ENCODE results near the gene DDA1.

DDA1 gene

GRCh38 chr19:17305517-17306284 lies 3.7 kb upstream of the DDA1 start, which contains the start of gene MRPL34:
Gene MRPL34 (plus strand): TSS chr19:17305872. CDS start chr19:17305893, 21 bp downstream.
- Histone ChIP-seq H2AFZ (ENCODE audit: low read depth, low read length, severe bottlenecking) (peak within 1 kb of the TSS; percentile 57), H3K79me2 (ENCODE audit: insufficient read depth, low read length) (peaks cover 21% of the 10 kb centered on the region), H3K4me3 (ENCODE audit: insufficient read depth, low read length, poor library complexity, severe bottlenecking) (peak within 1 kb of the TSS; percentile 91)

GRCh38 chr19:17306285-17306714 lies 3.1 kb upstream of the DDA1 start:
- Histone ChIP-seq H3K9me3 (ENCODE audit: insufficient read depth, low read length) (no peaks in the 10 kb centered on the region), H3K9ac (ENCODE audit: low read length) (peak overlapping the region; percentile 87), H3K27me3 (ENCODE audit: low read length) (no peaks in the 10 kb centered on the region), H2AFZ (ENCODE audit: low read depth, low read length, severe bottlenecking) (peak overlapping the region; percentile 57), H3K9me2 (replicated peaks; ENCODE audit: insufficient read depth, low read length) (no peaks in the 10 kb centered on the region), H3K4me3 (ENCODE audit: insufficient read depth, low read length, poor library complexity, severe bottlenecking) (peak overlapping the region; percentile 91), H3K4me2 (ENCODE audit: low read depth, low read length, poor library complexity, severe bottlenecking) (peak overlapping the region; percentile 100), H3F3A (ENCODE audit: insufficient read depth) (peaks cover 25% of the 10 kb centered on the region), H3K36me3 (ENCODE audit: low read length) (no peaks in the 10 kb centered on the region), H4K20me1 (ENCODE audit: low read depth, low read length) (no peaks in the 10 kb centered on the region), H3K79me2 (ENCODE audit: insufficient read depth, low read length) (peaks cover 27% of the 10 kb centered on the region), H3K27ac (ENCODE audit: low read depth, low read length) (peak overlapping the region; percentile 87)
- TF ChIP-seq CTCF (IDR thresholded peaks at IDR 0.05; ENCODE audit: insufficient read depth, low read length, poor library complexity, severe bottlenecking) (no peak), EZH2phosphoT487 (conservative IDR thresholded peaks at IDR 0.05; ENCODE audit: low read length) (no peak)

More at GRCh38 chr19:17305517-17306284, 3.7 kb upstream of the DDA1 start, which contains the start of gene MRPL34:
- H3K27ac ChIP-seq (ENCODE audit: low read depth, low read length): peak within 1 kb of the TSS; percentile 87
- no peaks in the 10 kb centered on the region for H3K36me3 ChIP-seq (ENCODE audit: low read length)
- no peaks in the 10 kb centered on the region for H3K9me3 ChIP-seq (ENCODE audit: insufficient read depth, low read length)
- peak within 1 kb of the TSS; percentile 87 for H3K9ac ChIP-seq (ENCODE audit: low read length)
- peaks cover 25% of the 10 kb centered on the region for H3F3A ChIP-seq (ENCODE audit: insufficient read depth)
- no peaks in the 10 kb centered on the region for H3K9me2 ChIP-seq (replicated peaks; ENCODE audit: insufficient read depth, low read length)
- no peaks in the 10 kb centered on the region for H3K27me3 ChIP-seq (ENCODE audit: low read length)
- H4K20me1 ChIP-seq (ENCODE audit: low read depth, low read length): no peaks in the 10 kb centered on the region
- H3K4me2 ChIP-seq (ENCODE audit: low read depth, low read length, poor library complexity, severe bottlenecking): peak within 1 kb of the TSS; percentile 100
- TF ChIP-seq EZH2phosphoT487 (conservative IDR thresholded peaks at IDR 0.05; ENCODE audit: low read length) (no peak), CTCF (IDR thresholded peaks at IDR 0.05; ENCODE audit: insufficient read depth, low read length, poor library complexity, severe bottlenecking) (peak; percentile 58)

- no peaks in the 10 kb centered on the region for H3K27me3 ChIP-seq (ENCODE audit: low read length)
- H3K9ac ChIP-seq (ENCODE audit: low read length): no peak overlapping the region
- H2AFZ ChIP-seq (ENCODE audit: low read depth, low read length, severe bottlenecking): no peak overlapping the region
- no peak overlapping the region for H3K4me3 ChIP-seq (ENCODE audit: insufficient read depth, low read length, poor library complexity, severe bottlenecking)
- H3K4me2 ChIP-seq (ENCODE audit: low read depth, low read length, poor library complexity, severe bottlenecking): no peak overlapping the region
- H3K27ac ChIP-seq (ENCODE audit: low read depth, low read length): no peak overlapping the region
- peaks cover 42% of the 10 kb centered on the region for H3K79me2 ChIP-seq (ENCODE audit: insufficient read depth, low read length)
- no peaks in the 10 kb centered on the region for H4K20me1 ChIP-seq (ENCODE audit: low read depth, low read length)
- no peaks in the 10 kb centered on the region for H3K9me3 ChIP-seq (ENCODE audit: insufficient read depth, low read length)
- TF ChIP-seq CTCF (IDR thresholded peaks at IDR 0.05; ENCODE audit: insufficient read depth, low read length, poor library complexity, severe bottlenecking): no peak
- TF ChIP-seq EZH2phosphoT487 (conservative IDR thresholded peaks at IDR 0.05; ENCODE audit: low read length): no peak
- H3F3A ChIP-seq (ENCODE audit: insufficient read depth): peaks cover 16% of the 10 kb centered on the region
- no peaks in the 10 kb centered on the region for H3K36me3 ChIP-seq (ENCODE audit: low read length)
- H3K9me2 ChIP-seq (replicated peaks; ENCODE audit: insufficient read depth, low read length): no peaks in the 10 kb centered on the region
Observed at GRCh38 chr19:17307876-17308377, 1.4 kb upstream of the DDA1 start.
